GM18868 (cell line): ENCODE measurements around the gene UBE2J2.
"Not testable (repeated sequence)": the region's sequence is repeated elsewhere in the genome, so short reads cannot be mapped to it uniquely, and the experiment has no call there.

Experiments
- ATAC-seq: cut with Tn5 transposase; IDR thresholded peaks from one replicate; pipeline ENCODE4 v1.9.1; 2021; ENCODE audit warnings: mild to moderate bottlenecking, moderate library complexity; ENCODE audit not compliant: unreplicated experiment

UBE2J2 gene

GRCh38 chr1:1273512-1274298 lies at the start of gene UBE2J2:
UBE2J2 (minus strand) TSS chr1:1273854; CDS start chr1:1267992, 5,862 bp downstream.
- peak; percentile 88 for ATAC-seq

DNA sequence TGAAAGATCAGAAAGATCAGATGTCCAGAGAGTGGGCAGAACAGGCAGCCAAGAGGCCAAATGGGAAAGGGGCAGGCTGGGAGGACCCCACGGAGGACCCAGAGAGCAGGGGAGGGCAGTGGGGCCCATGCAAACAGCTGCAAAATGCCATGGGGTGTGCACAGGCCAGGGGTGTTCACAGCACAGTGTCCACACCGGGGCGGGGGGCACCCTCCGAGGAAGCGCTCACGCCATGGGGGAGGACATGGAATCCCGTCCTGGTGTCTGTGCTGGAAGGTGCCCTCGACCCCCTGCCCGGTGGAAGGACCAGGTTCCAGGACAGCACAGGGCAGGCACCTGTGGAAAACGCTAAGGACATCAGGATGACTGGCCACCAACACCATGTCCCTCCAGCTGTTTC lies 49.3 kb upstream of the UBE2J2 start:
- no peak for ATAC-seq

DNA sequence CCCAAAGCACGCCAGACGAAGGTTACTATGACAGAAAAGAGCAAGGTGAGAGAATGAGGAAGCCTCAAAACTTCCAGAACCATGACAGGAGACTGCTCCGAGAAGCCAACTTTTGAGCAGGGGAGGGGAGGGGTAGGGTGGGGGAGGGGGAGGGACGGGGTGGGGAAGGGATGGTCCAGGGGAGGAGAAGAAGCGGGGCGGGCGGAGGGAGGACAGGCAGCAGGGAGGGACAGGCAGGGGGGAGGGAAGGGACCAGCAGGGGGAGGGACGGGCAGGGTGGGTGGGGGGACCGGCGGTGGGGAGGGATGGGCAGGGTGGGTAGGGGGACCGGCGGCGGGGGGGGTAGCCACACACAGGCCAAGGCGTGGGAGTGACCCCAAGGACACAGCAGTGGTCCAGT lies 48.8 kb upstream of the UBE2J2 start:
- ATAC-seq: no peak

- ATAC-seq: no peak
Observed at GRCh38 chr1:1321477-1321876, 47.8 kb upstream of the UBE2J2 start.

- no peak for ATAC-seq
Observed at GRCh38 chr1:1320666-1321448, 47.2 kb upstream of the UBE2J2 start.

- no peak for ATAC-seq
Observed at GRCh38 chr1:1319646-1319941, 45.9 kb upstream of the UBE2J2 start.

GRCh38 chr1:1318777-1319645 lies 45.4 kb upstream of the UBE2J2 start:
- no peak for ATAC-seq

DNA sequence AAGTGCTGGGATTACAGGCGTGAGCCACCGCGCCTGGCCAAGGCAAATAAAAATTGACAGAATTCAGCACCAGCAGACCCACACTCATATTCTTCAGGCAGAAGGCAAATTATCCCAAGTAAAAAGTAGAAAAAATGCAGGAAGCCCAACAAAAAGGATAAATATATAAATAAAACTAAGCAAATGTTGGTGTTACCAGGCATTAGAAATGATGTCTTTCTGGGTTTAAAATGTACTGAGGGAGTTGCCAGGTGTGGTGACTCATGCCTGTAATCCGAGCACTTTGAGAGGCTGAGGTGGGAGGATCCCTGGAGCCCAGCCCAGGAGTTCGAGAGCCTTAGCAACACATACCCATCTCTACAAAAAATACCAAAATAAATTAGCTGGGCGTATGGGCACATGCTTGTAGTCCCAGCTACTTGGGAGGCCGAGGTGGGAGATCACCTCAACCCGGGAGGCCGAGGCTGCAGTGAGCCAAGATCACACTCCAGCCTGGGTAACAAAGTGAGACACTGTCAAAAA lies 44.5 kb upstream of the UBE2J2 start:
- ATAC-seq: no peak

- no peak for ATAC-seq
Observed at GRCh38 chr1:1317420-1317819, 43.8 kb upstream of the UBE2J2 start.

- not testable (repeated sequence) for ATAC-seq
Observed at GRCh38 chr1:1316199-1316598, 42.5 kb upstream of the UBE2J2 start.

GRCh38 chr1:1315435-1315954 lies 41.8 kb upstream of the UBE2J2 start:
- no peak for ATAC-seq

DNA sequence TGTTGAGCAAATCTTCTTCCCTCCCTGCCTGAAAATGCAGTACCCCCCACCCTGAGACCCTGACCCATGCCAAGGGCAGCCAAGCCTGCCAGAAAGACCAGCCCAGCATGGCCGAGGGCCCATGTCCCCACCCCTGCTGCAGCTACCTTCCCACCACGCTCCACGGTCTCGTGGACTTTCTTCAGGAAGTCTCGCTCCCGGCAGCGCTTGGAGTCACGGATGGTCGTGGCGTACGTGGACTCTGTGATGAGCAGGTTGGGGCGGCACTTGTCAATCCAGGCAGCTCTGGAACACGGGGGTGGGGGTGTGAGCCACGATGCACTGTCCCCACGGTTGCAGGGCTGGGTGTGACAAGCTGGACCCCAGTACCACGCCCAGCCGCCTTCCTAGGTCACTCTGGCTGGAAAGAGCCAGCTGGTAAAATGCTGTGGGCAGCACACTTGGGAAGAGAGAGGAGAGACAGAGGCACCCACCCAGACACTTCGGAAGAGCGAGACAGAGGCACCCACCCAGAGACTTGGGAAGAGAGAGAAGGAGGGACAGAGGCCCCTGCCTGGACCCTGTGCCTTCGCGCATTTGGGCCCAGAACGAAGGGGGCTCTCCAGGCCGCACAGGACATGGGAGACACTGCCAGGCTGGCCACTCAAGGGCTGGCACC lies 41.2 kb upstream of the UBE2J2 start:
- ATAC-seq: no peak

GRCh38 chr1:1314237-1314586 lies 40.6 kb upstream of the UBE2J2 start:
- ATAC-seq: no peak

DNA sequence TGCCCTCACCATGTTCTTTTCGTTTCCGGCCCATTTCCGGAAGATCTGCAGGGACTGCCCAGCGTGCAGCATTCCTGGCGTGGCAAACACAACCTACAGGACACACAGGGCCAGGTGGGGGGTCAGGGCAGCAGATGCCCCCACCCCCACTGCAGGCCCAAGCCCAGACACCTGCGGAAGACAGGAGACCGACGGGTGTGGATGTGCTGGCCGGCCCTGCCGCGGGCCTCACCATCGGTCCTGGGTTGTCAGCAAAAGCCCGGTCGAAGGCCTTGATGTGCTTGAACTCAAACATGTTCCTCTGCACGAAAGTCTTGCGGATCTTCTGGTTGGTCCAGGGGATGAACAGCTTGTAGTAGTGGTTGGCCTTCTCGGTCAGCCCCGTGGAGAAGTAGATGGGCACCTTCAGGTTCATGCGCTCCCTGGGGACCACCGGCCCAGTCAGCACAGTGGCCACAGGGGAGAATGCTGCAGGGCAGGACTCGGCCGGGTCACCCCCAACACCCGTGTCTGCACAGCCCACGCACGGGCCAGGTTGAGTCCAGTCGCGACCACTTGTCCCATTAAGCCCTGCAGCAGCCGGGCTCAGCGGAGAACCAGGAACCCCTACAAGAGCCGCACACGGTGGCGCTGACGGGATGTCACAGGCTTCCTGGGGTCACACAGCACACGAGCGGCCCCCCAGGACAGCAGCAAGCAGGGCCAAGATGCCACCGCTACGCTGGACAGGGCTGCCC lies 40.0 kb upstream of the UBE2J2 start:
- ATAC-seq: no peak

- no peak for ATAC-seq
Observed at GRCh38 chr1:1312450-1313314, 39.0 kb upstream of the UBE2J2 start.

DNA sequence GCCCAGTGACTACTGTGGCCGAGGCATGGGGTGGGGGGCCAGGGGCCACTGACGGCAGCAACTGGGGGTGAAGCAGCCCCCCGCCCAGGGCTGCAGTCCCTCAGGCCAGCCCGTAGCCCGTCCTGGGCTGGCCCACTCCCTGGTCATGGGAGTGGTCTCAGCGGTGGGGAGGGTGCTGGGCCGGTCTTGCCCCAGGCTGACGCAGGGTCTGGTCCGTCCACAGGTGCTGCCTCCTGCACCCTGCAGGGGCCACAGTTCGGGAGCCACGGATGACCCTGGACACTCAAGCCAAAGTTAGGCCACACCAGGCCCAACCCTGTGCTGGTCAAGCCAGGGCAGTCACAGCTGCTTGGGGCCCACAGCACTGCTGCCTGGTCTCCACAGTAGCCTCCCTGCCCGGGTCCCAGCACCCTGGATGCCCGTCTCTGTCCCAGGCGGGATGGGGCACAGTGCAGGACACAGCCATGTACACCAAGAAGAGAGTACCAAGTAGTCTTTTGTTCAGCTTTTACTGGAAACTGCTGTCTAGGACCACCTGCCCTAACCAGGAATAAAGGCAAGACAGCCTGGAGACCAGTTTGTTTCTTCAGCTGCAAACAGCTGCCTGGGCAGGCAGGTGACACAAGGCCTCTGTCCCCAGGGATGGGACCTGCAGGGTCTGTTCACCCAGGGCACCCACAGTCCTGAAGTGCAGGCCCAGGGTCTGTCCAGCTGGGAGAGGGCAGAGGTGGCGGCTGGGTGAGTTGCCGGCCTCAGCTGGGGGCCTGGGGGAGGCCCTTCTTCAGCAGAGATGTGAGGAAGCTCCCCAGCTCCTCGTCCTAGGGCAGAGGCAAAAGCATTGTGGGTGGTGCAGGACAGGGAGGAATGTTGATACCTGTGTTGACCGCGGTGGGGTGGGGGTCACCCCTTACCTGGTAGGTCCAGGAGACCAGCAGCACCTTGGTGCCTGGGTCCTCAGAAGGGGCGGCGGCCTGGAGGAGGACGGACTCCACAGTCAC lies 37.8 kb upstream of the UBE2J2 start:
- no peak for ATAC-seq

GRCh38 chr1:1310476-1311053 lies 36.9 kb upstream of the UBE2J2 start:
- no peak for ATAC-seq

GRCh38 chr1:1310109-1310385 lies 36.4 kb upstream of the UBE2J2 start:
- no peak for ATAC-seq
